ENCODE data around the gene DDX25. TPM values are rescaled to one million over a fixed set of nuclear protein-coding genes. Genes with fewer than 3 reads are reported as not detected.

DDX25 gene
- total RNA-seq, 4 donors from 2014 or later, result 0.60 to 2.5 TPM; not detected in 2

GRCh38 chr11:125967515-125967914, 63.2 kb downstream of the DDX25 start:
- ATAC-seq (ENCODE audit: low FRiP score), result no peak
- TF ChIP-seq CTCF (IDR thresholded peaks at IDR 0.05), result no peak
- DNase-seq (ENCODE audit: low spot score), result no peak

GRCh38 chr11:125968354-125968753, 64.0 kb downstream of the DDX25 start:
- no peak for ATAC-seq (ENCODE audit: low FRiP score)
- no peak for TF ChIP-seq CTCF (IDR thresholded peaks at IDR 0.05)
- no peak for DNase-seq (ENCODE audit: low spot score)

DNA sequence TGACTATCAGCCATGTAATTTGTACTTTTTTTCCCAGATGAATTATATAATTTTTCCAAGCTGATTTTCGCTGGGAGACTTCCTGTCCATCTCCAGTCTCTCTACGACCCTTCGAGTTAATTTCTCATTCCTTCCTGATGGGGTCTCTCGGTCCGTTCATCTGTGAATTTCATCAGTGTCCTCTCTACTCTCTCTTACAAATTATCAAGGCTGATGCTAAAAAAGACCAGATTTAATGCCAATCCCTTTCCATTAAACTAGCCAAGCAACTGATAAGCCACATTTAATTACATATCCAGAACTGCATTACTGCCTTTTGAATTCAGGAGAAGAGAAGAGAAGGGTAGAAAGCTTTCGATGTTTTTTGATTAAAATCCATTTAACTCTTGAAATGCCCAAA, 67.3 kb downstream of the DDX25 start:
- DNase-seq (ENCODE audit: low spot score) (no peak), ATAC-seq (ENCODE audit: low FRiP score) (no peak)
- TF ChIP-seq CTCF (IDR thresholded peaks at IDR 0.05), result no peak

DNA sequence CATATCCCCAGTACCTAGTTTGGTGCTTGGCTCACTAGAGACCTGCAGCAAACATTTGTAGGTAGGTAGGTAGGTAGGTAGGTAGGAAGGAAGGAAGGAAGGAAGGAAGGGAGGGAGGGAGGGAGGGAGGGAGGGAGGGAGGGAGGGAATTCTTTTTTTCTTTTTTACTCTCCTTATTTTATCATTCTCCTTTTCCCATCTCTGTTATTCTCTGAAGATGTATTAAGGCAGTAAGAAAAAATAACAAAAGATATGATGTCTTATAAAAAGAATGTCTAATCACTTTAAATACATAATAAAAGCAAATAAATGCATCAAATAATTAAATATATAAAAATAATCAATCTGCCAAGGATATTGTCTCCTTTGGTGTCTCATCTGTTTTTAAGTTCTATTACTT, 70.0 kb downstream of the DDX25 start:
- no peak for TF ChIP-seq CTCF (IDR thresholded peaks at IDR 0.05)
- DNase-seq (ENCODE audit: low spot score) (no peak), ATAC-seq (ENCODE audit: low FRiP score) (no peak)

- DNase-seq (ENCODE audit: low spot score), result no peak
- TF ChIP-seq CTCF (IDR thresholded peaks at IDR 0.05), result no peak
- no peak for ATAC-seq (ENCODE audit: low FRiP score)
Observed at GRCh38 chr11:125975634-125976033, 71.3 kb downstream of the DDX25 start.

GRCh38 chr11:125976156-125976555, 71.8 kb downstream of the DDX25 start:
- ATAC-seq (ENCODE audit: low FRiP score), result no peak
- DNase-seq (ENCODE audit: low spot score), result no peak
- no peak for TF ChIP-seq CTCF (IDR thresholded peaks at IDR 0.05)

DNA sequence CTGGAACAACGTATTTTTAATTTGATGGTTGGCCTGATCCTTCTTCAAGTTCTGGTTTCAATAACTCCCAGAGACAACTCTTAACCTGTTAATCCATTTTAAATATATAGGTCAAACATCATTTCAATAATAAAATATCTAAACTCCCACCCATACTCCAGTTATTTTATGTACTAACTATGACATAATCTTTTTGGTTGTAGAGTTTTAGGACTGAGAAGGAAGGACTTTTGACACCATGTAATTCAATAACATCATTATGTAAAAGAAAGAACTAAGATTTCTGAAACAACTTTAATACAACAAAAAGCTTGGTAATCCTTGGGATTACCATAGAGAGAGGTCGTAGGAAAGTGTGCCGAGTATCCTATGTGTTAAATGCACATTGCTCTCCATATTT, 73.0 kb downstream of the DDX25 start:
- DNase-seq (ENCODE audit: low spot score) (no peak), ATAC-seq (ENCODE audit: low FRiP score) (no peak)
- no peak for TF ChIP-seq CTCF (IDR thresholded peaks at IDR 0.05)

Measured in omental fat pad (tissue), 4 donors.